Heart left ventricle (tissue), 16 donors: ENCODE data around the gene ENAH. TPM values are rescaled to one million over a fixed set of nuclear protein-coding genes. Genes with fewer than 3 reads are reported as not detected.

Experiments used
- ATAC-seq, 4 donors: fragments of 200-7000 bp; cut with Tn5 transposase; one replicate each; pipeline ENCODE4 v1.9.1; 2020 to 2022; ENCODE audit warnings: moderate library complexity in 4 of 4, mild to moderate bottlenecking in 3 of 4, moderate number of reproducible peaks in 1 of 4
- DNase-seq, 5 donors: peaks; one replicate each; pipeline ENCODE4 v3.0.0-alpha.2; 2020
- H3K27ac ChIP-seq, 12 donors: fragments of 200-600 bp; sonication (generic) in 4 of 12; one replicate each; pipeline versions ENCODE4 v1.5.0 to v1.8.0; 2016 to 2022; ENCODE audit warnings: mild to moderate bottlenecking in 2 of 12
- H3K27me3 ChIP-seq, 9 donors: fragments of 200-600 bp; sonication (generic) in 2 of 9; one replicate each; pipeline versions ENCODE4 v1.5.1 to v1.8.0; 2016 to 2022; ENCODE audit warnings: mild to moderate bottlenecking in 3 of 9
- H3K36me3 ChIP-seq, 9 donors: fragments of 200-600 bp; sonication (generic) in 2 of 9; one replicate each; pipeline versions ENCODE4 v1.5.0 to v1.8.0; 2018 to 2022; ENCODE audit warnings: mild to moderate bottlenecking in 2 of 9
- H3K4me1 ChIP-seq, 12 donors: fragments of 200-600 bp; sonication (generic) in 4 of 12; one replicate each; pipeline versions ENCODE4 v1.5.0 to v1.8.0; 2016 to 2022; ENCODE audit warnings: mild to moderate bottlenecking in 3 of 12
- H3K4me3 ChIP-seq, 12 donors: fragments of 200-600 bp; sonication (generic) in 4 of 12; one replicate each; pipeline versions ENCODE4 v1.5.0 to v1.8.0; 2017 to 2022; ENCODE audit warnings: mild to moderate bottlenecking in 9 of 12, moderate library complexity in 4 of 12
- H3K9me3 ChIP-seq, 12 donors: fragments of 200-600 bp; sonication (generic) in 4 of 12; one replicate each; pipeline versions ENCODE4 v1.5.0 to v1.8.0; 2016 to 2022; ENCODE audit warnings: mild to moderate bottlenecking in 1 of 12
- CTCF ChIP-seq, 12 donors: fragments of 200-600 bp; sonication (generic) in 4 of 12; IDR thresholded peaks; one replicate each; pipeline versions ENCODE4 v1.5.0 to v1.8.0; 2018 to 2022; ENCODE audit warnings: antibody characterized with exemption in 12 of 12, mild to moderate bottlenecking in 5 of 12
- POLR2A ChIP-seq, 2 donors: fragments of 450-650 bp; IDR thresholded peaks; one replicate each; pipeline ENCODE4 v1.6.1; 2017; ENCODE audit warnings: antibody characterized with exemption in 2 of 2, mild to moderate bottlenecking in 2 of 2, moderate library complexity in 2 of 2
- WGBS, 4 donors: extraction: QIAGEN DNeasy Blood & Tissue Kit in 2 of 4; methylation state at CpG; one replicate each; pipeline versions ENCODE4 v1.1.5 to v1.1.7; 2013 to 2018; 5-methylcytosine and 5-hydroxymethylcytosine counted together
- intact Hi-C, 10 donors: fragments of 100-400 bp; cut with DNase I; formaldehyde crosslinking; loops; one replicate each; pipeline versions ENCODE4 v1.11.1 to v1.14.2; 2022
- polyA plus RNA-seq, 2 donors: library from polyadenylated mRNA; stranded (reverse); fragments of 200-250 nt; gene quantifications; one replicate each; pipeline ENCODE4 v1.2.3, GENCODE V29; 2013
- total RNA-seq, 9 donors: library from RNA; depleted of rRNA in 2 of 9; stranded (reverse); fragments of >200 nt in 2 of 9; fragmentation: NEBNext Ultra II Directional in 3 of 9; extraction: Animal tissue kit (Norgen Biotek cat#: 25700) in 3 of 9; gene quantifications; one replicate each; pipeline versions ENCODE4 v1.1.0 to v1.2.4, GENCODE V29; 2016 to 2023
- donor health status: ischemic (EF 13 %, LVEDD 7.1; RV severe dilation, severe dysfunction).
- donor health status: healthy with polysubstance abuse.
- donor health status: DM: no; HTN: yes; CAD: no.
- donor health status: DM: no; HTN: no; CAD: no.
- donor health status: ischemic (EF 25% LVEDD 6.9; RV normal size, moderate dysfunction).
- donor health status: ischemic (EF 25% LVEDD 5.7; RV mildly dilated, moderate dysfunction).
- donor health status: healthy.
- donor health status: DM: yes; HTN: yes; CAD: no.
- donor health status: ischemic (EF 35%, LVEDD 5.7; RV mildly dilated, moderate dysfunction).
- donor health status: nonischemic (EF 11% LVEDD 7.7; RV severe dilation, severe dysfunction).
- donor health status: DM: yes; HTN: yes; CAD: no.
- donor health status: PGD.
- donor health status: ischemic (EF 29% LVEDD 5.4; RV normal size, mild dysfunction).
- donor health status: nonischemic (EF 23%, LVEDD 6.1; RV moderate dilation, normal function).

ENAH gene
- total and polyA plus RNA-seq, 11 donors, result 17.0 to 183 (median 86.1) TPM

- no peak for TF ChIP-seq POLR2A (IDR thresholded peaks at IDR 0.05)
- no peak for TF ChIP-seq CTCF (IDR thresholded peaks at IDR 0.05)
- no peak for DNase-seq
- Histone ChIP-seq H3K4me1 (peaks cover 0 to 48% (median 27%) of the 10 kb centered on the region in 12 donors), H3K9me3 (no peaks in the 10 kb centered on the region), H3K4me3 (no peak overlapping the region), H3K36me3 (peaks cover 0 to 10% (median 0%) of the 10 kb centered on the region in 9 donors), H3K27me3 (no peaks in the 10 kb centered on the region), H3K27ac (no peak overlapping the region)
- intact Hi-C loops, result no loop called here
- ATAC-seq, result no peak
- 89 to 93% (median 92%) methylated on average over 2 of the region's 2 CpGs for WGBS, 4 donors
These were observed 54.1 kb downstream of the ENAH start for GRCh38 chr1:225598847-225599246.

GRCh38 chr1:225597926-225598575, 54.9 kb downstream of the ENAH start:
- no peak for DNase-seq
- WGBS, 4 donors, result 69 to 100% (median 98%) methylated on average over 2 of the region's 2 CpGs
- peak overlapping the region in 1 of 12 donors; percentile 22 for H3K27ac ChIP-seq
- no peak overlapping the region for H3K4me3 ChIP-seq
- peaks cover 0 to 48% (median 23%) of the 10 kb centered on the region in 12 donors for H3K4me1 ChIP-seq
- H3K27me3 ChIP-seq, result no peaks in the 10 kb centered on the region
- intact Hi-C loops, result no loop called here
- peaks cover 0 to 10% (median 0%) of the 10 kb centered on the region in 9 donors for H3K36me3 ChIP-seq
- ATAC-seq, result no peak
- TF ChIP-seq CTCF (IDR thresholded peaks at IDR 0.05) (no peak), POLR2A (IDR thresholded peaks at IDR 0.05) (no peak)
- H3K9me3 ChIP-seq, result no peaks in the 10 kb centered on the region

GRCh38 chr1:225596736-225597135, 56.2 kb downstream of the ENAH start:
- Histone ChIP-seq H3K36me3 (peaks cover 0 to 10% (median 0%) of the 10 kb centered on the region in 9 donors), H3K9me3 (no peaks in the 10 kb centered on the region), H3K4me1 (peaks cover 0 to 49% (median 24%) of the 10 kb centered on the region in 12 donors), H3K27ac (peak overlapping the region in 3 of 12 donors; percentile 27 to 52 (median 35)), H3K4me3 (no peak overlapping the region), H3K27me3 (no peaks in the 10 kb centered on the region)
- TF ChIP-seq POLR2A (IDR thresholded peaks at IDR 0.05), result no peak
- no peak for TF ChIP-seq CTCF (IDR thresholded peaks at IDR 0.05)
- DNase-seq (no peak), ATAC-seq (no peak)
- WGBS, 4 donors, result 94 to 100% (median 97%) methylated on average over 1 of the region's 1 CpG
- intact Hi-C loops, result no loop called here

- intact Hi-C loops, result no loop called here
- Histone ChIP-seq H3K27me3 (no peaks in the 10 kb centered on the region), H3K4me1 (peaks cover 0 to 49% (median 24%) of the 10 kb centered on the region in 12 donors), H3K9me3 (no peaks in the 10 kb centered on the region), H3K27ac (peak overlapping the region in 5 of 12 donors; percentile 0 to 52 (median 32)), H3K36me3 (peaks cover 0 to 10% (median 0%) of the 10 kb centered on the region in 9 donors), H3K4me3 (no peak overlapping the region)
- DNase-seq (no peak), ATAC-seq (no peak)
- TF ChIP-seq POLR2A (IDR thresholded peaks at IDR 0.05) (no peak), CTCF (IDR thresholded peaks at IDR 0.05) (no peak)
- WGBS, 4 donors, result 43 to 58% (median 49%) methylated on average over 2 of the region's 2 CpGs
These were observed 56.9 kb downstream of the ENAH start for GRCh38 chr1:225595974-225596551.
